ENCODE measurements around the gene CPED1.

CPED1 gene

DNA sequence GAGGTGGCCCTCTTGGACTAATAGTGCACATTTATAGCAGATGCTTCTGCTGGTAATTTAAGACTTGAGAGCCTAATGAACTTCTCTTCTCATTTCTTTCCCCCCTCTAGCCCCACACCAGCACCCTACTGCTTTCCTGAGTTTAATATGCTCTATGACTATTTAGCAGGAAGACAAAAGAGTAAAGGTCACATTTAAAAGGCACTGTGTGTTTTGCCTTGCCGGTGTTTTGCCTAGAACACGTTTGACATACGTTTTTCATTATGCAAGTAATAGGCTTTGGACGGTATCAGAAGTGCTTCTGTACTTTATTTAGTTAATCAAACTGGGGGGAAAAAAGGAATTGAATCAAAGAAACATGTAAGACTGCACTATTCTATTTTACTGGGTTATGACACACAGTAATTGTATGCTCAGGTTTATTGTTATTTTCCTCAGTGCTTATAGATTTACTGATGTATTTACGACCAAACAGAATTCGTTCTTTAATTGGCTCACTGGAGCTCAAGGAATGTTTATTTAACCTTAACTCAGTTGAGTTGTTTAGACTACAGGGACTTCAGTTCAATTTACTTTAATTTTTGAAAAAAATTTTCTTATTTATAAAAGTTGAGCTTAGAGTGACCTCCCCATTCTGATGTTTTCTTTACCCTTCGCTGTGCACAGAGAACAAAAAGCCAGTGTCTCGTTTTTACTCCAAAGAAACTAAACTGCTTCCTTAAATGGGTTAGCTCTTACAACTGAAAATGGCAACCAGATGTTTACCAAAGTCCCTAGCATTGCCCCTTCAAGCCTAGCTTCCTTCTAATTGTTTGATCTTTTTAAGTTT lies 35.4 kb downstream of the CPED1 start (continued):
- TF ChIP-seq, protein P1, sequence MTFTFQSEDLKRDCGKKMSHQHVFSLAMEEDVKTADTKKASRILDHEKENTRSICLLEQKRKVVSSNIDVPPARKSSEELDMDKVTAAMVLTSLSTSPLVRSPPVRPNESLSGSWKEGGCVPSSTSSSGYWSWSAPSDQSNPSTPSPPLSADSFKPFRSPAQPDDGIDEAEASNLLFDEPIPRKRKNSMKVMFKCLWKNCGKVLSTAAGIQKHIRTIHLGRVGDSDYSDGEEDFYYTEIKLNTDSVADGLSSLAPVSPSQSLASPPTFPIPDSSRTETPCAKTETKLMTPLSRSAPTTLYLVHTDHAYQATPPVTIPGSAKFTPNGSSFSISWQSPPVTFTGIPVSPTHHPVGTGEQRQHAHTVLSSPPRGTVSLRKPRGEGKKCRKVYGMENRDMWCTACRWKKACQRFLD (tag by site-specific recombination; IDR thresholded peaks at IDR 0.05): no peak
- TF ChIP-seq ZNF76 (tag by site-specific recombination; IDR thresholded peaks at IDR 0.05; ENCODE audit: borderline replicate concordance, low read depth) (no peak), SP2 (tag by site-specific recombination; IDR thresholded peaks at IDR 0.05) (no peak), ZNF23 (tag by site-specific recombination; IDR thresholded peaks at IDR 0.05; ENCODE audit: borderline replicate concordance) (no peak), ZNF416 (tag by site-specific recombination; IDR thresholded peaks at IDR 0.05) (no peak), MZF1 (tag by site-specific recombination; IDR thresholded peaks at IDR 0.05; ENCODE audit: borderline replicate concordance) (peak; percentile 11; the same call in 1 of the 2 replicates), ZNF426 (tag by site-specific recombination; IDR thresholded peaks at IDR 0.05) (no peak), ZNF214 (tag by site-specific recombination; IDR thresholded peaks at IDR 0.05; ENCODE audit: borderline replicate concordance) (no peak), ZNF514 (tag by site-specific recombination; IDR thresholded peaks at IDR 0.05) (no peak), ZBTB1 (tag by site-specific recombination; IDR thresholded peaks at IDR 0.05) (0 out of 2 replicates have a peak, but pooled peaks have one; percentile 41), EGR2 (tag by site-specific recombination; IDR thresholded peaks at IDR 0.05; ENCODE audit: low read depth) (no peak), YY1 (tag by site-specific recombination; IDR thresholded peaks at IDR 0.05) (no peak), IKZF3 (tag by site-specific recombination; IDR thresholded peaks at IDR 0.05) (peak; percentile 78), ZNF626 (tag by site-specific recombination; IDR thresholded peaks at IDR 0.05) (no peak), ZNF621 (tag by site-specific recombination; IDR thresholded peaks at IDR 0.05) (no peak), ZNF423 (tag by site-specific recombination; IDR thresholded peaks at IDR 0.05) (no peak), ZNF202 (tag by site-specific recombination; IDR thresholded peaks at IDR 0.05; ENCODE audit: borderline replicate concordance) (no peak), GLI2 (tag by site-specific recombination; IDR thresholded peaks at IDR 0.05; ENCODE audit: borderline replicate concordance, low read depth) (no peak), BCL11A (tag by site-specific recombination; IDR thresholded peaks at IDR 0.05; ENCODE audit: low read depth) (no peak), ZNF792 (tag by site-specific recombination; IDR thresholded peaks at IDR 0.05) (no peak), KLF16 (tag by site-specific recombination; IDR thresholded peaks at IDR 0.05) (no peak), HOXD13 (CRISPR knock-in tag; IDR thresholded peaks at IDR 0.05; ENCODE audit: borderline replicate concordance) (no peak), ZNF341 (tag by site-specific recombination; IDR thresholded peaks at IDR 0.05; ENCODE audit: low read depth) (no peak), ZNF560 (tag by site-specific recombination; IDR thresholded peaks at IDR 0.05; ENCODE audit: borderline replicate concordance) (no peak), ZNF146 (tag by site-specific recombination; IDR thresholded peaks at IDR 0.05) (no peak), ZNF19 (tag by site-specific recombination; IDR thresholded peaks at IDR 0.05; ENCODE audit: low read depth) (no peak), ZNF221 (tag by site-specific recombination; IDR thresholded peaks at IDR 0.05; ENCODE audit: borderline replicate concordance) (no peak)
- TF ChIP-seq, protein P2, sequence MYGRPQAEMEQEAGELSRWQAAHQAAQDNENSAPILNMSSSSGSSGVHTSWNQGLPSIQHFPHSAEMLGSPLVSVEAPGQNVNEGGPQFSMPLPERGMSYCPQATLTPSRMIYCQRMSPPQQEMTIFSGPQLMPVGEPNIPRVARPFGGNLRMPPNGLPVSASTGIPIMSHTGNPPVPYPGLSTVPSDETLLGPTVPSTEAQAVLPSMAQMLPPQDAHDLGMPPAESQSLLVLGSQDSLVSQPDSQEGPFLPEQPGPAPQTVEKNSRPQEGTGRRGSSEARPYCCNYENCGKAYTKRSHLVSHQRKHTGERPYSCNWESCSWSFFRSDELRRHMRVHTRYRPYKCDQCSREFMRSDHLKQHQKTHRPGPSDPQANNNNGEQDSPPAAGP (tag by site-specific recombination; IDR thresholded peaks at IDR 0.05): no peak
- TF ChIP-seq, protein P3, sequence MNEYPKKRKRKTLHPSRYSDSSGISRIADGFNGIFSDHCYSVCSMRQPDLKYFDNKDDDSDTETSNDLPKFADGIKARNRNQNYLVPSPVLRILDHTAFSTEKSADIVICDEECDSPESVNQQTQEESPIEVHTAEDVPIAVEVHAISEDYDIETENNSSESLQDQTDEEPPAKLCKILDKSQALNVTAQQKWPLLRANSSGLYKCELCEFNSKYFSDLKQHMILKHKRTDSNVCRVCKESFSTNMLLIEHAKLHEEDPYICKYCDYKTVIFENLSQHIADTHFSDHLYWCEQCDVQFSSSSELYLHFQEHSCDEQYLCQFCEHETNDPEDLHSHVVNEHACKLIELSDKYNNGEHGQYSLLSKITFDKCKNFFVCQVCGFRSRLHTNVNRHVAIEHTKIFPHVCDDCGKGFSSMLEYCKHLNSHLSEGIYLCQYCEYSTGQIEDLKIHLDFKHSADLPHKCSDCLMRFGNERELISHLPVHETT (tag by site-specific recombination; IDR thresholded peaks at IDR 0.05): no peak
- TF ChIP-seq, protein P4, sequence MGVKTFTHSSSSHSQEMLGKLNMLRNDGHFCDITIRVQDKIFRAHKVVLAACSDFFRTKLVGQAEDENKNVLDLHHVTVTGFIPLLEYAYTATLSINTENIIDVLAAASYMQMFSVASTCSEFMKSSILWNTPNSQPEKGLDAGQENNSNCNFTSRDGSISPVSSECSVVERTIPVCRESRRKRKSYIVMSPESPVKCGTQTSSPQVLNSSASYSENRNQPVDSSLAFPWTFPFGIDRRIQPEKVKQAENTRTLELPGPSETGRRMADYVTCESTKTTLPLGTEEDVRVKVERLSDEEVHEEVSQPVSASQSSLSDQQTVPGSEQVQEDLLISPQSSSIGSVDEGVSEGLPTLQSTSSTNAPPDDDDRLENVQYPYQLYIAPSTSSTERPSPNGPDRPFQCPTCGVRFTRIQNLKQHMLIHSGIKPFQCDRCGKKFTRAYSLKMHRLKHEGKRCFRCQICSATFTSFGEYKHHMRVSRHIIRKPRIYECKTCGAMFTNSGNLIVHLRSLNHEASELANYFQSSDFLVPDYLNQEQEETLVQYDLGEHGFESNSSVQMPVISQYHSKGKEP (tag by site-specific recombination; IDR thresholded peaks at IDR 0.05): peak; percentile 30; the same call in 1 of the 2 replicates
- TF ChIP-seq, protein P5, sequence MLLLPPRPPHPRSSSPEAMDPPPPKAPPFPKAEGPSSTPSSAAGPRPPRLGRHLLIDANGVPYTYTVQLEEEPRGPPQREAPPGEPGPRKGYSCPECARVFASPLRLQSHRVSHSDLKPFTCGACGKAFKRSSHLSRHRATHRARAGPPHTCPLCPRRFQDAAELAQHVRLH (tag by site-specific recombination; IDR thresholded peaks at IDR 0.05): peak; percentile 77; the same call in 1 of the 2 replicates
- TF ChIP-seq, protein P6, sequence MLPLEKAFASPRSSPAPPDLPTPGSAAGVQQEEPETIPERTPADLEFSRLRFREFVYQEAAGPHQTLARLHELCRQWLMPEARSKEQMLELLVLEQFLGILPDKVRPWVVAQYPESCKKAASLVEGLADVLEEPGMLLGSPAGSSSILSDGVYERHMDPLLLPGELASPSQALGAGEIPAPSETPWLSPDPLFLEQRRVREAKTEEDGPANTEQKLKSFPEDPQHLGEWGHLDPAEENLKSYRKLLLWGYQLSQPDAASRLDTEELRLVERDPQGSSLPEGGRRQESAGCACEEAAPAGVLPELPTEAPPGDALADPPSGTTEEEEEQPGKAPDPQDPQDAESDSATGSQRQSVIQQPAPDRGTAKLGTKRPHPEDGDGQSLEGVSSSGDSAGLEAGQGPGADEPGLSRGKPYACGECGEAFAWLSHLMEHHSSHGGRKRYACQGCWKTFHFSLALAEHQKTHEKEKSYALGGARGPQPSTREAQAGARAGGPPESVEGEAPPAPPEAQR (tag by site-specific recombination; IDR thresholded peaks at IDR 0.05): no peak
